Measurements from ENCODE around the gene CELA1.

DNA sequence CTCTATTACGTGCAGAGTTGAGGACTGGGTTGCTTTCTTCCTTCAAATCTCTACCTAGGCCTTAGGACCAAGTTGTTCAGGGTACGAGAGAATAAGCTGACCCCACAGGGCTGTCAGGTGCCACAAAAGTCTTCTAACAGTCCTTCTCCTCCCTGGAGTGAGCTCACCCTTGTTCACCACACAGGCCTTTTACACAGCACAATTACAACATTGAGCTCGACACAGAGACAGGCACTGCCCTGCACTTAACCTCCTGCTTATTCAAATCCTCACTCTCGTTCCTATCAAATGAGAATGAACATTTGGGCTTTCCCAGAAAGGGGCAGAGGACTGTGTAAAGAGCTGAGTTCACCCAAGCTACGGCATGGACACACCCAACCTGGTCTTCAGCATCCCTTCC is 42.4 kb upstream of the CELA1 start:
- TF ChIP-seq ZNF7 (CRISPR knock-in tag; IDR thresholded peaks at IDR 0.05) = no peak
- TF ChIP-seq, protein P1, sequence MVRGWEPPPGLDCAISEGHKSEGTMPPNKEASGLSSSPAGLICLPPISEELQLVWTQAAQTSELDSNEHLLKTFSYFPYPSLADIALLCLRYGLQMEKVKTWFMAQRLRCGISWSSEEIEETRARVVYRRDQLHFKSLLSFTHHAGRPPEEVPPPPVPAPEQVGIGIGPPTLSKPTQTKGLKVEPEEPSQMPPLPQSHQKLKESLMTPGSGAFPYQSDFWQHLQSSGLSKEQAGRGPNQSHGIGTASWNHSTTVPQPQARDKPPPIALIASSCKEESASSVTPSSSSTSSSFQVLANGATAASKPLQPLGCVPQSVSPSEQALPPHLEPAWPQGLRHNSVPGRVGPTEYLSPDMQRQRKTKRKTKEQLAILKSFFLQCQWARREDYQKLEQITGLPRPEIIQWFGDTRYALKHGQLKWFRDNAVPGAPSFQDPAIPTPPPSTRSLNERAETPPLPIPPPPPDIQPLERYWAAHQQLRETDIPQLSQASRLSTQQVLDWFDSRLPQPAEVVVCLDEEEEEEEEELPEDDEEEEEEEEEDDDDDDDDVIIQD (CRISPR knock-in tag; IDR thresholded peaks at IDR 0.05; ENCODE audit: low read depth) = no peak
- TF ChIP-seq NFYC (CRISPR knock-in tag; IDR thresholded peaks at IDR 0.05) = no peak
- TF ChIP-seq, protein P2, sequence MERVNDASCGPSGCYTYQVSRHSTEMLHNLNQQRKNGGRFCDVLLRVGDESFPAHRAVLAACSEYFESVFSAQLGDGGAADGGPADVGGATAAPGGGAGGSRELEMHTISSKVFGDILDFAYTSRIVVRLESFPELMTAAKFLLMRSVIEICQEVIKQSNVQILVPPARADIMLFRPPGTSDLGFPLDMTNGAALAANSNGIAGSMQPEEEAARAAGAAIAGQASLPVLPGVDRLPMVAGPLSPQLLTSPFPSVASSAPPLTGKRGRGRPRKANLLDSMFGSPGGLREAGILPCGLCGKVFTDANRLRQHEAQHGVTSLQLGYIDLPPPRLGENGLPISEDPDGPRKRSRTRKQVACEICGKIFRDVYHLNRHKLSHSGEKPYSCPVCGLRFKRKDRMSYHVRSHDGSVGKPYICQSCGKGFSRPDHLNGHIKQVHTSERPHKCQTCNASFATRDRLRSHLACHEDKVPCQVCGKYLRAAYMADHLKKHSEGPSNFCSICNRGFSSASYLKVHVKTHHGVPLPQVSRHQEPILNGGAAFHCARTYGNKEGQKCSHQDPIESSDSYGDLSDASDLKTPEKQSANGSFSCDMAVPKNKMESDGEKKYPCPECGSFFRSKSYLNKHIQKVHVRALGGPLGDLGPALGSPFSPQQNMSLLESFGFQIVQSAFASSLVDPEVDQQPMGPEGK (CRISPR knock-in tag; IDR thresholded peaks at IDR 0.05) = no peak
- TF ChIP-seq, protein P3, sequence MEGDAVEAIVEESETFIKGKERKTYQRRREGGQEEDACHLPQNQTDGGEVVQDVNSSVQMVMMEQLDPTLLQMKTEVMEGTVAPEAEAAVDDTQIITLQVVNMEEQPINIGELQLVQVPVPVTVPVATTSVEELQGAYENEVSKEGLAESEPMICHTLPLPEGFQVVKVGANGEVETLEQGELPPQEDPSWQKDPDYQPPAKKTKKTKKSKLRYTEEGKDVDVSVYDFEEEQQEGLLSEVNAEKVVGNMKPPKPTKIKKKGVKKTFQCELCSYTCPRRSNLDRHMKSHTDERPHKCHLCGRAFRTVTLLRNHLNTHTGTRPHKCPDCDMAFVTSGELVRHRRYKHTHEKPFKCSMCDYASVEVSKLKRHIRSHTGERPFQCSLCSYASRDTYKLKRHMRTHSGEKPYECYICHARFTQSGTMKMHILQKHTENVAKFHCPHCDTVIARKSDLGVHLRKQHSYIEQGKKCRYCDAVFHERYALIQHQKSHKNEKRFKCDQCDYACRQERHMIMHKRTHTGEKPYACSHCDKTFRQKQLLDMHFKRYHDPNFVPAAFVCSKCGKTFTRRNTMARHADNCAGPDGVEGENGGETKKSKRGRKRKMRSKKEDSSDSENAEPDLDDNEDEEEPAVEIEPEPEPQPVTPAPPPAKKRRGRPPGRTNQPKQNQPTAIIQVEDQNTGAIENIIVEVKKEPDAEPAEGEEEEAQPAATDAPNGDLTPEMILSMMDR (CRISPR knock-in tag; IDR thresholded peaks at IDR 0.05) = no peak
- TF ChIP-seq AGO2 (optimal IDR thresholded peaks at IDR 0.05; ENCODE audit: low read depth, low read length) = no peak
- no peak for TF ChIP-seq POLR2A (IDR thresholded peaks at IDR 0.05; ENCODE audit: insufficient read depth in 1 of 2, low read depth in 2 of 2, low read length in 2 of 2)
- no peak for TF ChIP-seq EZH2 (conservative IDR thresholded peaks at IDR 0.05; ENCODE audit: low read depth, low read length)
- TF ChIP-seq, protein P4, sequence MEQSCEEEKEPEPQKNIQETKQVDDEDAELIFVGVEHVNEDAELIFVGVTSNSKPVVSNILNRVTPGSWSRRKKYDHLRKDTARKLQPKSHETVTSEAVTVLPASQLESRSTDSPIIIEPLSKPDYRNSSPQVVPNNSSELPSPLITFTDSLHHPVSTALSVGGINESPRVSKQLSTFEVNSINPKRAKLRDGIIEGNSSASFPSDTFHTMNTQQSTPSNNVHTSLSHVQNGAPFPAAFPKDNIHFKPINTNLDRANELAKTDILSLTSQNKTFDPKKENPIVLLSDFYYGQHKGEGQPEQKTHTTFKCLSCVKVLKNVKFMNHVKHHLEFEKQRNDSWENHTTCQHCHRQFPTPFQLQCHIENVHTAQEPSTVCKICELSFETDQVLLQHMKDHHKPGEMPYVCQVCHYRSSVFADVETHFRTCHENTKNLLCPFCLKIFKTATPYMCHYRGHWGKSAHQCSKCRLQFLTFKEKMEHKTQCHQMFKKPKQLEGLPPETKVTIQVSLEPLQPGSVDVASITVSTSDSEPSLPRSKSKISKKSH (CRISPR knock-in tag; IDR thresholded peaks at IDR 0.05; ENCODE audit: borderline replicate concordance) = no peak
- no peak for TF ChIP-seq ZNF556 (CRISPR knock-in tag; IDR thresholded peaks at IDR 0.05; ENCODE audit: borderline replicate concordance)
- no peak for TF ChIP-seq HNRNPLL (IDR thresholded peaks at IDR 0.05; ENCODE audit: low read depth, low read length, poor library complexity, severe bottlenecking)
- no peak for TF ChIP-seq TFE3 (CRISPR knock-in tag; IDR thresholded peaks at IDR 0.05)
- TF ChIP-seq KLF6 (CRISPR knock-in tag; IDR thresholded peaks at IDR 0.05) = no peak
- TF ChIP-seq FOXA1 (IDR thresholded peaks at IDR 0.05) = no peak
- TF ChIP-seq FOXA1 (CRISPR knock-in tag; IDR thresholded peaks at IDR 0.05) = no peak

Data from HepG2 (cell line).